SU-DHL-6 (cell line): Measurements from ENCODE around the gene CES4A.

Experiments used
- CTCF ChIP-seq: fragments of 200-600 bp; sonication (generic); IDR thresholded peaks from one replicate; pipeline ENCODE4 v1.5.1; 2017; ENCODE audit warnings: antibody characterized with exemption, mild to moderate bottlenecking, low read length, moderate library complexity; ENCODE audit not compliant: insufficient read depth, poor library complexity, severe bottlenecking
- EZH2phosphoT487 ChIP-seq: fragments of 200-600 bp; sonication (generic), shearing (Covaris generic); conservative IDR thresholded peaks from 2 replicates; pipeline ENCODE4 v1.6.1; 2018; ENCODE audit warnings: mild to moderate bottlenecking, antibody characterized with exemption, low read length, moderate library complexity, mixed read lengths

- TF ChIP-seq CTCF (no peak), EZH2phosphoT487 (no peak)
Measured at GRCh38 chr16:67054901-67055300, 66.5 kb downstream of the CES4A start.
